Activated CD4-positive, CD25-positive, alpha-beta regulatory T cell treated with anti-CD3 and anti-CD28 coated beads, Interleukin-2, amount 50 U/mL, for 16 hours (primary cell): ENCODE results near the gene WDR47.
A peak's percentile ranks its signal among the peaks of the same experiment; 100 is the strongest.
"Not testable (repeated sequence)": the region's sequence is repeated elsewhere in the genome, so short reads cannot be mapped to it uniquely, and the experiment has no call there.

Source experiments
- DNase-seq: peaks from one replicate; pipeline ENCODE4 v3.0.0-alpha.2; 2020; ENCODE audit warnings: low read depth, low spot score

Gene WDR47

GRCh38 chr1:109052145-109052544 is 10.2 kb upstream of the WDR47 start:
- not testable (repeated sequence) for DNase-seq

GRCh38 chr1:109050228-109050995 is 8.5 kb upstream of the WDR47 start:
- DNase-seq, result no peak

- no peak for DNase-seq
Measured at GRCh38 chr1:109048335-109048734, 6.4 kb upstream of the WDR47 start.

DNA sequence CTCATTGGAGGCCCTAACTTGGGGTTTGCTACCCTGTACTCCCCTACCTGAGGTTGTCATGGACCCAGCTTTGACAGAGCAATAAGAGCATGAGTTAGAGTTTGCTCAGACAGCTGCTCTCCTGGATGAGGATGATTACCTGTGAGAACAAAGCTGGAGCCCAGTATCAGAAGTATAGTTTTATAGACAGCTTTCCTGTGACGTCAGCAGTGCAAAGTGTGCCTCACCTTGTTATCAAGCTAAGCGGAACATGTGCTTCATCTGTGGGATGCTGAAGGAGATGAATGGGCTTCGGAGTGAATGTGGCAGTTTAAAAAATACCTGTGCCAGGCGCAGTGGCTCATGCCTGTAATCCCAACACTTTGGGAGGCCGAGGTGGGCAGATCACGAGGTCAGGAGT is 5.4 kb upstream of the WDR47 start:
- no peak for DNase-seq

DNA sequence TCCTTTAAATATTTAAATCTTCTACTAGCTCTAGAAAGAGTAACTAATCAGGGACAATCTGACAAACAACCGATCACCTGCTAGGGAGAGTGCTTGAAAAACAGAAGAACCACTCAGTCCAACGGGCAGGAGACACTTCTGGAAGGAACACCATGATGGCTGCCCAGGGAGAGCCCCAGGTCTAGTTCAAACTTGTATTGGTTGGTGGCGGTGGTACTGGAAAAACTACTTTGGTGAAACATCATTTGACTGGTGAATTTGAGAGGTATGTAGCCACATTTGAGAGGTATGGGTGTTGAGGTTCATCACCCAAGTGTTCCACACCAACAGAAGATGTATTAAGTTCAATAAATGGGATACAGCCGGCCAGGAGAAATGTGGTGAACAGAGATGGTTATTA is 4.8 kb upstream of the WDR47 start:
- DNase-seq, result no peak

DNA sequence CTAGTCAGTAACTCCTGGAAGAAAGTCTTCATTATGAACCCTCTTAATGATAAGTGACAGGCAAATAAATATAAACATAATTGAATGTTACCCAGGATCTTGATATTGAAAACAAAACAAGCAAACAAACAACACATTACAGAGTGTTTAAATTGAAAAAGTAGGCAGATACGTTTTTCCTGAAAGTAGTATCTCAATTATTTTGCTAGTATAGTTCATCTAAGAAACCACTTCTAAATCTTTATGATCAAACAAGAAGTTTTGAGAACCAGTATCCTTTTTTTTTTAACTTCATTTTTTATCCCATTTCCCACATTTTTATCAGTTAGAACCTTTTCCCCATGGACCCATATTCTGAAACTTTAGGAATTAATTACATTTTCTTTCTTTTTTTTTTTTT is 3.7 kb upstream of the WDR47 start:
- DNase-seq, result no peak

DNA sequence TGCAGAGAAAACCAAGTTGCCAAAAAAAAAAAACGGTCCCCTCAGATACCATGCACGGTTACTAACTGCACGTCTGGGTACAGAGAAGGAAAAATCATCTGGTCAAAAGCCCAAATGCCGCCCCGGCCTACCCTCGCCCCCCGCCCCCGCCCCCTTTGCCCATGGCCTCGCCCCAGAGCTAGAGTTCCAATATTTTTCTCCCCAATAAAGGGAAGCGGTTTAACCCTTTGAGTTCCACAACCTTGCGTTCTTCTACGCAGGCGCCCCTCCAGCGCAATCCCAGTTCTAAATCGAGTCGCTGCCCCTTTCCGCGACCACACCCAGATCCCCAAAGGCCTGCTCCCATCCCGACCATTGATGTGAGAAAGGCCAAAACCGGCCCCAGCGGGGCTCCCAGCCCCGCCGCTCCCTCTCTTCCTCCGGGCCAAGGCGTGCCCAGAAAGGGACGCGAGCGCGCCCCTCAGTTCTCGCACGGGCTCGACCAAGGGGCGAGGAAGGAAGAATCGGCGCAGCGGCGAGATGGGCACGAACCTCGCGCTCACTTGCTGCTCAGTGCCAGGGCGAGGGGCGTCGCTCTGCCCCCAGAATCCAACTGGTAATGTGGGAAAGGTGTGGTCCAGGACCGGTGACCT is 797 bp downstream of the WDR47 start:
- DNase-seq, result no peak

DNA sequence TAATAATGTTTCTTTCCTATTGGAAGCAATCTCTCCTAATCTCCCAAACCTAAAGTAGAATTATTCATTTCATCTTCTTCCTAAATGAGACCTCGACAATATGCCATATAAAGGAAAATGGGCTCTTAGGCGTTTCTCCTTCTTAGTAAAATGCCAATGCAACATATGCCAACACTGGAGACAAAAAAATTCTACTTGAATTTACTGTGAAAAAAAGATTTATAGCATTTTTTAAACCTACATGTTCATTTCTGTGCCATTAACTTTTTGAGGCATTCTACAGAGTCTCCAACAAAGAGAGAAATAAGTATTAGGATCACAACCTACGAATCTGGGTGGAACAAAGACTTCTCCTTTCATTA is 1.3 kb downstream of the WDR47 start:
- DNase-seq, result no peak

GRCh38 chr1:109034382-109034781 is 7.5 kb downstream of the WDR47 start:
- no peak for DNase-seq

DNA sequence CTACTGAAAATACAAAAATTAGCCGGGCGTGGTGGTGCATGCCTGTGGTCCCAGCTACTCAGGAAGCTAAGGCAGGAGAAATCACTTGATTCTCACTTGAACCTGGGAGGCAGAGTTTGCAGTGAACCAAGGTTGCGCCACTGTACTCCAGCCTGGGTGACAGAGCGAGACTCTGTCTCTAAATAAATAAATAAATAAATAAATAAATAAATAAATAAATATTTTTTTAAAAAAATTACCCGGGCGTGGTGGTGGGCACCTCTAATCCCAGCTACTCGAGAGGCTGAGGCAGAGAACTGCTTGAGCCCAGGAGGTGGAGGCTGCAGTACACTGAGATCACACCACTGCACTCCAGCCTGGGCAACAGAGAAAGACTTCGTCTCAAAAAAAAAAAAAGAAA is 12.4 kb downstream of the WDR47 start:
- not testable (repeated sequence) for DNase-seq

GRCh38 chr1:109027841-109028240 is 14.1 kb downstream of the WDR47 start:
- no peak for DNase-seq

GRCh38 chr1:109025694-109026093 is 16.2 kb downstream of the WDR47 start:
- no peak for DNase-seq

DNA sequence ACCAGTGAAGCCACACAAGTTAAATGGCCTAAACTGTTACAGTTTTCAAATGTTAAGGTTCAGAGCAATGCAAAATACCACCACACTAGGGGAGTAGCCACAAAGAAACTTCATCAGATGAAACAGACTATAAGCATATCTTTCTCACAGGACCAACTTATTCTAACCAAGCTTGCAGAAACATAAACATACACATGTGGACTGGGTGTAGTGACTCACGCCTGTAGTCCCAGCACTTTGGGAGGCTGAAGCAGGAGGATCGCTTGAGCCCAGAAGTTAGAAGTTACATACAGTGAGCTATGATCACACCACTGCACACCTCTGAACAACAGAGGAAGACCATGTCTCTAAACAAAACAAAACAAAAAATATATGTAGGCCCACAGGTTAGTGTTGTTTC is 17.3 kb downstream of the WDR47 start:
- no peak for DNase-seq

- no peak for DNase-seq
Measured at GRCh38 chr1:109020693-109021257, 21.1 kb downstream of the WDR47 start.

GRCh38 chr1:109017719-109018118 is 24.2 kb downstream of the WDR47 start:
- not testable (repeated sequence) for DNase-seq

DNA sequence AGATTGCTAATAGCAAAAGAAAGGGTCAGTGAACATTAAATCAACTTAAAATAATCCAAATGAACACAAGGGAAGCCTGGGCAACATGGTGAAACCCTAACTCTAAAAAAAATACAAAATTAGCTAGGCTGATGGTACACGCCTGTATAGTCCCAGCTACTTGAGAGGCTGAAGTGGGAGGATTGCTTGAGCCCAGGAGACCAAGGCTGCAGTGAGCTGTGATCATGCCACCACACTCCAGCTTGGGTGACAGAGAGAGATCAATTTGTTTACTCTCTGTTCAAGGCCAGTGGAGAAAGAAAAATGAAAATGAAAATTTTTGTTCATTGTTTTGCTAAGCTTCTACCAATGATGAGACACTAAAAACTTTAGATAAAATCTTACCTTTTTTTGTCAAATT is 24.8 kb downstream of the WDR47 start:
- no peak for DNase-seq

GRCh38 chr1:109011335-109011734 is 30.6 kb downstream of the WDR47 start:
- DNase-seq, result no peak

DNA sequence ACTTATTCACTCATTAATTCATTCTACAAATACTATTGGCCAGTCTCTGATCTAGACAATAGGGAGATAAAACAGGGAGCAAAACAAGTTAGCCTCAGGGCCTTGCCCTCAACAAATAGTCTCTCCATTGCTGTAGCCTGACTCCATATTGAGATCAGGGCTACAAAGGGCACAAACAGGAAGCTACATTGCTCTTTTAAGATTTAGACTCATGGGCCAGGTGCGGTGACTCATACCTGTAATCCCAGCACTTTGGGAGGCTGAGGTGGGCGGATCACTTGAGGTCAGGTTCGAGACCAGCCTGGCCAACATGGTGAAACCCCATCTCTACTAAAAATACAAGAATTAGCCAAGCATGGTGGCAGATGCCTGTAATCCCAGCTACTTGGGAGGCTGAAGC is 45.3 kb downstream of the WDR47 start:
- DNase-seq, result not testable (repeated sequence)

GRCh38 chr1:108983114-108983513 is 58.8 kb downstream of the WDR47 start:
- no peak for DNase-seq

DNA sequence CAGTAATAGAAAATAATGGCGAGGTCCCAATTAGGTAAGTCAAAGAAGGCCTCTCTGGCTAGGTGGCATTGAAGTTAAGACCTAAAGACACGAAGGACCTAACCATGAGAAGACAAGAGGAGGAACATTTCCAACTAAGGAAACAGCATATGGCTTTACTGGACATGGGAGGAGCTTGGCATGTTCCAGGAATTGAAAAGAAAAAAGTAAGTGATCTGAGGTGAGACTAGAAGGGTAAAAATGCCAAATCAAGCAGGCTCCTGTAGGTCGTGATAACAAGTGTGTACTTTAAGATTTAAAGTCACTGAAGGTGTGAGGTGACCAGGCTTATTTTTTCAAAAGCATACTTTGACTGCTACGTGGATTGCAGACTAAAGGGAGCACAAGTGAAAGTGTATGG is 65.2 kb downstream of the WDR47 start:
- DNase-seq, result no peak

GRCh38 chr1:108972951-108973350 is 69.0 kb downstream of the WDR47 start:
- DNase-seq, result no peak

DNA sequence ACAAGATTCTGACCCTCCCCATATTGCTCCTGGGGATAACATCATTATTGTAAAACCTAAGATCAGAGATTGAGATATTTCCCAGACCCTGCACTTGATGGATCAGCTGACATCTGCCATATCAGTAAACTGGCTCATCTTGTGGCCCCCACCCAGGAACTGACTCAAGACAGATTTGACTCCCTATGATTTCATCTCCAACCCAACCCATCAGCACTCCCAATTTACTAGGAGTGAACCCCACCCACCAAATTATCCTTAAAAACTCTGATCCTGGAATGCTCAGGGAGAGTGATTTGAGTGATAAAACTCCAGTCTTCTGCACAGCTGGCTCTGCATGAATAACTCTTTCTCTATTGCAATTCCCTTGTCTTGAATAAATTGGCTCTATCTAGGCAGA is 72.6 kb downstream of the WDR47 start:
- DNase-seq, result no peak

DNA sequence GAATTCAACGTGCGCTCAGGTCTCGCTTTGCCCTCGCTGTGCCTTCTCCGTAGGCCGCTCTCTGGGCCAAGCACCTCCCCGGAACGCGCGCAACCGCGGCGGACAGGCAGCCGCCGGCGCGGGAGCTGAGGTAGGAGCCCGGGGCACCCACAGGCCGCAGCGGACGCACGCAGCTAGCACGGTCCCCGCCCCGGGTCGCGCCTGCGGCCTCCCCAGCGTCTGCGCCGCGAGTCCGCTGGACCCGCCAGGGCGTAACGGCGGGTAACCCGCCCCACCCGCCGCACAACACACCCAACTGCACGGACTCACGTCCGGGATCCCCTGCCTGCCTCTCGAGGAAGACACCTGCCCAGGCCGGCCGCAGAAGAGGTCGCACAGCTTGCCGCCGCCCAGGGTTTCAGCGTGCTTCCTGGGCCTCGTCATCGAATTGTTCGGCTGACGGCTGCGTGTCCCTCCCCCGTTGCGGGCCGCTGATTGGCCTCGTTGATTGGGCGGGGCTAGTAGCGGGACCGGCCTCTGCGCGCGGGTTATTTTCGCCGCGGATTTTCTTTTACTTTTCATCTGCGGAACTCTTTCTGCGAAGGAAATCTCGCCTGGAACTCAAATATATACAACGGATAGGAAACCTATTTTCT is 78.7 kb downstream of the WDR47 start, which contains the start of gene CLCC1:
CLCC1 (minus strand) TSS at position 433 of the 635 bp plus-strand sequence. CDS start 13,047 bp downstream, outside the sequence.
- DNase-seq, result peak; percentile 86
